ENCODE results near the gene NISCH.

Gene NISCH

DNA sequence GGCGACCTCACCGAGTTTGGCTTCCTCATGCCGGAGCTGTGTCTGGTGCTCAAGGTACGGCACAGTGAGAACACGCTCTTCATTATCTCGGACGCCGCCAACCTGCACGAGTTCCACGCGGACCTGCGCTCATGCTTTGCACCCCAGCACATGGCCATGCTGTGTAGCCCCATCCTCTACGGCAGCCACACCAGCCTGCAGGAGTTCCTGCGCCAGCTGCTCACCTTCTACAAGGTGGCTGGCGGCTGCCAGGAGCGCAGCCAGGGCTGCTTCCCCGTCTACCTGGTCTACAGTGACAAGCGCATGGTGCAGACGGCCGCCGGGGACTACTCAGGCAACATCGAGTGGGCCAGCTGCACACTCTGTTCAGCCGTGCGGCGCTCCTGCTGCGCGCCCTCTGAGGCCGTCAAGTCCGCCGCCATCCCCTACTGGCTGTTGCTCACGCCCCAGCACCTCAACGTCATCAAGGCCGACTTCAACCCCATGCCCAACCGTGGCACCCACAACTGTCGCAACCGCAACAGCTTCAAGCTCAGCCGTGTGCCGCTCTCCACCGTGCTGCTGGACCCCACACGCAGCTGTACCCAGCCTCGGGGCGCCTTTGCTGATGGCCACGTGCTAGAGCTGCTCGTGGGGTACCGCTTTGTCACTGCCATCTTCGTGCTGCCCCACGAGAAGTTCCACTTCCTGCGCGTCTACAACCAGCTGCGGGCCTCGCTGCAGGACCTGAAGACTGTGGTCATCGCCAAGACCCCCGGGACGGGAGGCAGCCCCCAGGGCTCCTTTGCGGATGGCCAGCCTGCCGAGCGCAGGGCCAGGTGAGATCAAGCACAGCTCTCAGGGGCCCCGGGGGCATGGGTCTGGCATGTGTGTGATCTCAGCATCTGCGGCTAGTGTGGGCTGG is 32.6 kb downstream of the NISCH start:
- in situ Hi-C loops (cut with HindIII; ENCODE audit: low pct_unique_long_range_greater_than_20kb, low sequenced_read_pairs): no loop called here
- DNase-seq (ENCODE audit: low read depth in 1 of 2, low spot score in 1 of 2): no peak
- TF ChIP-seq JUND (IDR thresholded peaks at IDR 0.05; ENCODE audit: low read depth): no peak

DNA sequence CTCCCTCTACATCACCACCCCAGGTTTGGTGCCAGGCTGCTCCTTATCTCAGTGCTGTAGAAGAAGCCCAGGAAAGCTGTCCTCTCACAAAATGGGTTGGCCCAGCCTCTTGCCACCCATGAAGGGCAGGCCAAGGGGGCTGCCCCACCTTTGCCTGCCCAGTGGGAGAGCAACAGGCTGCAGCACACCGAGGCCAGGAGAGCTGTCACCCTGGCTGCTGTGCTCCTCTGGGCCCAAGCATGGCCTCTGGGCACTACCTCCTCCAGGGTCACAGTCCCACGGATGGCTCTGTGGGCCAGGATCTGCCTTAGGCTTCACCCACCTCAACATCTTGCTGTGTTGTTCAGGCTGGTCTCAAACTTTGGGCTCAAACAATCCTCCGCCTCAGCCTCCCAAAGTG is 33.3 kb downstream of the NISCH start:
- TF ChIP-seq JUND (IDR thresholded peaks at IDR 0.05; ENCODE audit: low read depth): no peak
- in situ Hi-C loops (cut with HindIII; ENCODE audit: low pct_unique_long_range_greater_than_20kb, low sequenced_read_pairs): no loop called here
- no peak for DNase-seq (ENCODE audit: low read depth in 1 of 2, low spot score in 1 of 2)

DNA sequence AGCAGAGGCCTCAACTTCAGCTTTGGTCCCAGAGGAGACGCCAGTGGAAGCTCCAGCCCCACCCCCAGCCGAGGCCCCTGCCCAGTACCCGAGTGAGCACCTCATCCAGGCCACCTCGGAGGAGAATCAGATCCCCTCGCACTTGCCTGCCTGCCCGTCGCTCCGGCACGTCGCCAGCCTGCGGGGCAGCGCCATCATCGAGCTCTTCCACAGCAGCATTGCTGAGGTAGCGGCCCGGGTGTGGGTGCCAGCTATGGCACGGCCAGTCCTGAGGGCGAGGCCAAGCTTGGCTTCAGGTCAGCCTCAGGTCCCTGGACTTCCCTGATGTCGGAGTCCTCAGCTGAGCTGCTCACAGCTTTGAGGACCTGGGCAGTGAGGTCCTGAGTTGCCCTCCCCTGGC is 34.0 kb downstream of the NISCH start:
- TF ChIP-seq JUND (IDR thresholded peaks at IDR 0.05; ENCODE audit: low read depth): no peak
- DNase-seq (ENCODE audit: low read depth in 1 of 2, low spot score in 1 of 2): no peak
- in situ Hi-C loops (cut with HindIII; ENCODE audit: low pct_unique_long_range_greater_than_20kb, low sequenced_read_pairs): no loop called here

DNA sequence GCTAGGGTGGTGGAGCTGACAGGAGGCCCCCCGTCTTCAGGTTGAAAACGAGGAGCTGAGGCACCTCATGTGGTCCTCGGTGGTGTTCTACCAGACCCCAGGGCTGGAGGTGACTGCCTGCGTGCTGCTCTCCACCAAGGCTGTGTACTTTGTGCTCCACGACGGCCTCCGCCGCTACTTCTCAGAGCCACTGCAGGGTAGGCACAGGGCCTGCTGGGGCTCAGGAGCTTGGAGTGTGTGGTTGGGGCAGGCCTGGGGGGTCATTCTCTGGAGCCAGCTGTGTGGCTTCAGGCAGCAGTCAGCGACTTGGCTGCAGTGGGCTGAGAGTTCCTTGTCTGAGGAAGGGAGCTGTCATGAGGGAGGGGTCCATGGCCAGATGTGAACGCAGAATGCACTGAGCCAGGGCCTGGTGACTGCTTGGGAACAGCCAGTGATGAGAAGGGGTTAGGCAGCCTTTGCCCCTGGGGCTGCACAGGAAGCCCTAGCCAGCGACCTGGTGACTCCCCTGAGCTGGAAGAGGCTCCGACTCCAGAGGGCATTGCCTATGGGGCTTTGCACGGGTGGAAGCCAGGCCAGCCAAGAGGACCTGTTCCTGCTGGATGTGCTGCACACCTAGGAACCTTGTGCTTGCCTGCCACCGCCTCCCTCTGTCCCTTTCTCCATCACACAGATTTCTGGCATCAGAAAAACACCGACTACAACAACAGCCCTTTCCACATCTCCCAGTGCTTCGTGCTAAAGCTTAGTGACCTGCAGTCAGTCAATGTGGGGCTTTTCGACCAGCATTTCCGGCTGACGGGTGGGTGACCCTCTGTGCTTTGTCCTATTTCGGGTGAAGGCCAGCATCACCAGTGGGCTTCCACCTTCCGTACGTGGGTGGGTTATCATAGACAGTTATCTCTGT is 34.9 kb downstream of the NISCH start:
- TF ChIP-seq JUND (IDR thresholded peaks at IDR 0.05; ENCODE audit: low read depth): no peak
- in situ Hi-C loops (cut with HindIII; ENCODE audit: low pct_unique_long_range_greater_than_20kb, low sequenced_read_pairs): no loop called here
- no peak for DNase-seq (ENCODE audit: low read depth in 1 of 2, low spot score in 1 of 2)

DNA sequence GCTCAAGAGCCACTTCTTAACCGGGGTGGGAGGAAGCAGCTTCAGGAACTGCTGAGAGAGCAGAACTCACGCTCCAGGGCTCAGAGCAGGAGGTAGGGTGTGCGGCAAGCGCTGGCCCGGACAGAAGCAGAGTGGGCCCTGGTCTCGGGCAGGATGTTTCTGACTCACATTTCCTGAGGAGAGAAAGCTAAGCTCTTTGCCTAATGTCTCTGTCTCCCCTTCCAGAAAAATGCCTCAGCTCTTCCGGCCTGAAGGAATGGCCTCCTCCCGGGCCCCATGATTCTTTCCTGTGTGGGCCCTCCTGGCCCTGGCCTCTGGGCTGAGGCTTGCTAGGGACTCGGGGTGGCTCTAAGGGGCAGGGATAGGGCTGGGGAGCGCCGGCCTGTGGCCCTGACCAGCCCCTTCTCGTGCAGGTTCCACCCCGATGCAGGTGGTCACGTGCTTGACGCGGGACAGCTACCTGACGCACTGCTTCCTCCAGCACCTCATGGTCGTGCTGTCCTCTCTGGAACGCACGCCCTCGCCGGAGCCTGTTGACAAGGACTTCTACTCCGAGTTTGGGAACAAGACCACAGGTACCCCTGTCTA is 35.6 kb downstream of the NISCH start:
- no peak for TF ChIP-seq JUND (IDR thresholded peaks at IDR 0.05; ENCODE audit: low read depth)
- in situ Hi-C loops (cut with HindIII; ENCODE audit: low pct_unique_long_range_greater_than_20kb, low sequenced_read_pairs): no loop called here
- DNase-seq (ENCODE audit: low read depth in 1 of 2, low spot score in 1 of 2): no peak

DNA sequence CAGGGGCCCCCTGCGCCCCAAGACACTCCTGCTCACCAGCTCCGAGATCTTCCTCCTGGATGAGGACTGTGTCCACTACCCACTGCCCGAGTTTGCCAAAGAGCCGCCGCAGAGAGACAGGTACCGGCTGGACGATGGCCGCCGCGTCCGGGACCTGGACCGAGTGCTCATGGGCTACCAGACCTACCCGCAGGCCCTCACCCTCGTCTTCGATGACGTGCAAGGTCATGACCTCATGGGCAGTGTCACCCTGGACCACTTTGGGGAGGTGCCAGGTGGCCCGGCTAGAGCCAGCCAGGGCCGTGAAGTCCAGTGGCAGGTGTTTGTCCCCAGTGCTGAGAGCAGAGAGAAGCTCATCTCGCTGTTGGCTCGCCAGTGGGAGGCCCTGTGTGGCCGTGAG is 36.7 kb downstream of the NISCH start:
- in situ Hi-C loops (cut with HindIII; ENCODE audit: low pct_unique_long_range_greater_than_20kb, low sequenced_read_pairs): no loop called here
- DNase-seq (ENCODE audit: low read depth in 1 of 2, low spot score in 1 of 2): no peak
- TF ChIP-seq JUND (IDR thresholded peaks at IDR 0.05; ENCODE audit: low read depth): no peak

DNA sequence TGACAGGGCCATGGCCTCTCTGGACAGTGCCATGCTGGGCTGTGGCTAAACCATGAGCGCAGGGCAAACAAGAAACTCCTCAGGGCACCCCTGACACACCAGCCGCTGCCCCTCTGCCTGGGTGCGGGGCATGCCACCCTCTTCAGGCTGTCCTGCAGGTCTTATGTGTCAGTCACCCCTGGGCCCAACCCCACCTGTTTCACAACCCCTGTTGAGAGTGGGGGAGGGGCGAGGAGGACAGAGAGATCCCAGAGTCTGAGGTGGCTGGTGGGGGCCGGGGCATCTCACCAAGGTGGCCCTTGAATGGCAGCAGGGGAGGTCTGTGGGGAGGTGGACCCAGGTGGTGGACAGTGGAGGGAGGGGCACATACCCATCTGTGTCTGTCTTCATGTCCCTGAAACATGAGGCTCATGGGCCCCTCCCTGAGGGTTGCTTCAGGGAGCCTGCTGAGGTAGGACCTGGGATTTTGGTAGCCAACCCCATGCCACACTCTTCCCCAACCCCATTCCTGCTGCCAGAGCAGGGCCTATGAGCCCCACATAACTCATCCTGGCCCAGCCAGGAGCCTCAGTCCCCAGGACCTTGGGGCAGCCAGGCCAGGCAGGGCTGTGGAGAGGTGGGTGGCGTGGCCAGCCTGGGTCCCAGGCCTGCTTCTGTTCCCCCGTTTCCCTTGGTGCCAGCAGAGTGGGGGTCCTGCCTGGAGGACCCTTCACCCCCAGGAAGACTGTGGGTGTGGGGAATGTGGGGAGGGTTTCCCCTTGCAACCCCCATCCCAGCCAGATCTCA is 38.0 kb downstream of the NISCH start:
- TF ChIP-seq JUND (IDR thresholded peaks at IDR 0.05; ENCODE audit: low read depth): no peak
- DNase-seq (ENCODE audit: low read depth in 1 of 2, low spot score in 1 of 2): no peak
- in situ Hi-C loops (cut with HindIII; ENCODE audit: low pct_unique_long_range_greater_than_20kb, low sequenced_read_pairs): no loop called here

DNA sequence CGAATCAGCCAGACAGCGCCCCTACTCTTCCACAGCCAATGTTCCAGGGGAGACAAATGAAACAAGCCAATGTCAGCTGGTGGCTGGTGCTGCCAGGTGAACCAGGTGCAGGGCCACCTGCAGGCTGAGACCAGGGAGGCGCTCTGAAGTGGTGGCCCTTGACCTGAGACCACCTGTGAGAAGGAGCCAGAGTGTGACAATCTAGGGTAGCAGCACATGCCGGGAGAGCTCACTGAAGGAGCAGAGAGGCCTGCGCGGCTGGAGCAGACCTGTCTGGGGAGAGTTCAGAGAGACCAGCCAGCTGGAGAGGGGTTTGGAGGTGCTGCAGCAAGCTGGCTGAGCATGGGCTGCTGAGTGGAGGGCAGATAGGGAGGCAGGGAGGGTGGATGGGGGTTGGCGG is 39.0 kb downstream of the NISCH start:
- in situ Hi-C loops (cut with HindIII; ENCODE audit: low pct_unique_long_range_greater_than_20kb, low sequenced_read_pairs): no loop called here
- no peak for TF ChIP-seq JUND (IDR thresholded peaks at IDR 0.05; ENCODE audit: low read depth)

DNA sequence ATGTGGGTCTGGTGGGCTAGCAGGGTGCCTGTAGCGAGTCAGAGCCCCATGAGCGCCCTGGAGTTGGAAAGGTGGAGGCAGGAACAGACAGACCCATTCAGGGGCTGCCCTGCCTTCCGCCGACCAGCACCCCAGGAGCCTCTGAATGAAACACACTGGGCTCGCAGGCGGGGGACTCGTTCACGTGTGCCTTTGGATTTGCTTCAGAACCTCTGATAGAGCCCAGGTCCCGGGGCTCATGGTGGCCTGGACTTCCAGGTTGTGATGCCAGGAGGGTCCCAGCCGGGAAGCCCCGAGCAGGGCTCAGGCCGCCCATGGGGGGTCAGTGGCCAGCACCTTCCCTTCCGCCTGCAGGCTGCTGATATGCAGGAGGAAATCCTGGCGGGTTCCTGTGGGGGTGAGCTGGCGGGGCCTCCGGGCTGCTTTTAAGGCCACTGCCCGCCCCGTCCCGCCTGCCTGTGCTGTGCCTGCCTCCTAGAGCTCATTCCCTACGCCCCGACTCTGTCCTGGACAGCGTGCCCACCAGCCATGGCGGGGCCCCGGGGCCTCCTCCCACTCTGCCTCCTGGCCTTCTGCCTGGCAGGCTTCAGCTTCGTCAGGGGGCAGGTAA is 39.6 kb downstream of the NISCH start, which contains the start of gene STAB1:
Gene STAB1 (plus strand): TSS at position 453 of the 610 bp plus-strand sequence. CDS start 76 bp downstream, at position 529.
- in situ Hi-C loops (cut with HindIII; ENCODE audit: low pct_unique_long_range_greater_than_20kb, low sequenced_read_pairs): no loop called here
- DNase-seq (ENCODE audit: low read depth in 1 of 2, low spot score in 1 of 2): no peak
- no peak for TF ChIP-seq JUND (IDR thresholded peaks at IDR 0.05; ENCODE audit: low read depth)

More for the DNA sequence above, 39.0 kb downstream of the NISCH start:
- no peak for DNase-seq (ENCODE audit: low read depth in 1 of 2, low spot score in 1 of 2)

DNA sequence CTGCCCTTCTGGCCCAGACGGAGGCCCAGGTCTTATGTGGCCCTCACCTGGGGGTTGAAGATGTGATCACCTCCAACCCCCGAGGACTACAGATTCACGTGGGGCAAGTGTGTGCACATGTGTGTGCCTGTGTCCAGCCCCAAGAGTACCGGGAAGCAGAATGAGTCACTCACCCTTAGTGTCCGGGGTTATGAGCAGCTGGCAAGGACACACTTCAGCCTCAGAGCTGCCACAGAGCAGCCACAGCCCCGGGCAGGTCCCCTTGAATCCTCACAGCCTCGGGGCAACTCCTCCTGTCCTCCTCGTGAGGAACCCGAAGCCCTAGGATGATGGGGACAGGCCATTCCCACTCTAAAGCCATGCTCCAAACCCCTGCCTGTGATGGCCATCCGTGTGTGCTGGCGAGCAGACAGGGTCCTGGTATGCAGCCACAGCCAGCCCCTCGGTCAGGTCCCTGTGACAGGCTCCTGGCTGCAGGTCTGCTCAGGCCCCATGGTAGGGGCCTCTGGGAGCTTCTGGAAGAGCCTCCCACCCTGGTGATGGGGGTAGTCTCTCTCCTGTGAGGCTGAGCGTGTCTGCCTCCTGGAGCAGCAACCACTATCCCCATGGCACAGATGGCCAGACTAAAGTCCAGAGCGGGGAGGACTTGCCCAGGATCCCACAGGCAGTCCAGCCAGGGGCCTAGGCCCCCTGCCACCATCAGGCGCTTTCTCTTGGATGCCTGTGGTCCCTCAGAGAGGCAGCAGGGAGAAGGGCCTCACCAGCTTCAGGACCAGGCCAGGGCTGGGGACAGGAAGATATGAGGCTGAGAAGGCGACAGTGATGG is 40.6 kb downstream of the NISCH start:
- TF ChIP-seq JUND (IDR thresholded peaks at IDR 0.05; ENCODE audit: low read depth): no peak
- DNase-seq (ENCODE audit: low read depth in 1 of 2, low spot score in 1 of 2): no peak
- in situ Hi-C loops (cut with HindIII; ENCODE audit: low pct_unique_long_range_greater_than_20kb, low sequenced_read_pairs): no loop called here

All from T47D (cell line).